ENCODE data around the gene STMN3.
"Not testable (repeated sequence)": the region's sequence is repeated elsewhere in the genome, so short reads cannot be mapped to it uniquely, and the experiment has no call there.

Gene STMN3

DNA sequence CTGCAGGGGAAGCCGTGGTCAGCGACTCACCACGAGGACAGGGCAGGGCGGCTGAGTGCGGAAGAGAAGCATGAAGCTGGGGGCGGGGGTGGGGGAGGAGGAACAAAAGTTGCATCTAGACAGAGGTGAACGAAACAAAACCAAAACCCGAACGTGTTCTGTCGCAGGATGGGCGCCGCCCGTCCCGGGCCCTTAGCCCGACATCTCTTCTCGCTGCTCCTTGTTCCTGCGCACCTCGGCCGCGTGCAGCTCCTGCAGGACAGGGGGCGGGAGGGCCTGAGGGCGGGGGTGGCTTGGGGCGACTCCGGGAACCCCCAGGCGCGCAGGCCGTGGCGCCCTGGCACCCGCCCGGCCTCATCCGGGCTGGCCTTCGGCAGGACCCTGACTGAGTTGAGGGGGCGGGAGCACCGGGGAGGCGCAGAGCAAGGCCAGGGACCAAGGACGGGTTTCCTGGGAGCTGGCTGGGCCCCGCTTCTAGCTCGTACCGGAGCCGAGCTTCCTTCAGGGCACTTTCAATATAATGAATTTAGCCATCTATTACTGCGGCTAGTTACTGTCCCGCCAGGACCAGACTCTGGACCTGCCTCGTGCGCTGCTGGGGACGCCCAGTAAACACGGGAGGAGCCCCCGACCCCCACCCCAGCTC is 12.0 kb downstream of the STMN3 start:
- no peak for DNase-seq (ENCODE audit: extremely low spot score)
- TF ChIP-seq NFRKB (IDR thresholded peaks at IDR 0.05): no peak
- TF ChIP-seq L3MBTL2 (conservative IDR thresholded peaks at IDR 0.05): no peak
- TF ChIP-seq TARDBP (IDR thresholded peaks at IDR 0.05): no peak
- TF ChIP-seq FOXM1 (IDR thresholded peaks at IDR 0.05; ENCODE audit: borderline replicate concordance): no peak
- no peak for TF ChIP-seq SUZ12 (IDR thresholded peaks at IDR 0.05)
- no peak for TF ChIP-seq ZNF384 (IDR thresholded peaks at IDR 0.05)
- TF ChIP-seq HDGF (IDR thresholded peaks at IDR 0.05; ENCODE audit: borderline replicate concordance): no peak
- TF ChIP-seq SP1 (IDR thresholded peaks at IDR 0.05): no peak
- TF ChIP-seq CTBP1 (IDR thresholded peaks at IDR 0.05; ENCODE audit: borderline replicate concordance): no peak
- no peak for TF ChIP-seq PKNOX1 (IDR thresholded peaks at IDR 0.05)
- TF ChIP-seq FOXK2 (IDR thresholded peaks at IDR 0.05): no peak
- no peak for TF ChIP-seq LEF1 (IDR thresholded peaks at IDR 0.05; ENCODE audit: borderline replicate concordance)
- no peak for TF ChIP-seq BHLHE40 (IDR thresholded peaks at IDR 0.05; ENCODE audit: borderline replicate concordance)
- TF ChIP-seq ELF4 (IDR thresholded peaks at IDR 0.05): no peak
- no peak for TF ChIP-seq FOXA1 (IDR thresholded peaks at IDR 0.05)
- no peak for TF ChIP-seq ARNT (IDR thresholded peaks at IDR 0.05)
- POLR2A ChIA-PET: interaction anchor here (0.7 to 3.6 kb wide), 10 partner anchors 10 to 339 kb away, joined by 3 to 25 read pairs (median 5); partner anchors contain the start of genes ARFRP1, GMEB2, HELZ2 and PRPF6
- CTCF ChIA-PET: interaction anchor here (0.6 to 1.7 kb wide), 5 partner anchors 10 to 325 kb away, joined by 3 to 7 read pairs (median 3); partner anchors contain the start of genes PTK6 and RTEL1

- DNase-seq (ENCODE audit: extremely low spot score); CTCF ChIA-PET: not testable (repeated sequence)
- POLR2A ChIA-PET: interaction anchor here (3.6 kb wide), 1 partner anchor 17 kb away, joined by 25 read pairs; the partner anchor contains the start of gene RTEL1
Observed at GRCh38 chr20:63640686-63641085, 12.5 kb downstream of the STMN3 start.

- TF ChIP-seq NFRKB (IDR thresholded peaks at IDR 0.05) (no peak), ELF4 (IDR thresholded peaks at IDR 0.05) (no peak), CTBP1 (IDR thresholded peaks at IDR 0.05; ENCODE audit: borderline replicate concordance) (no peak), PKNOX1 (IDR thresholded peaks at IDR 0.05) (no peak), SUZ12 (IDR thresholded peaks at IDR 0.05) (no peak), FOXM1 (IDR thresholded peaks at IDR 0.05; ENCODE audit: borderline replicate concordance) (no peak), TARDBP (IDR thresholded peaks at IDR 0.05) (no peak), ARNT (IDR thresholded peaks at IDR 0.05) (no peak), FOXK2 (IDR thresholded peaks at IDR 0.05) (no peak), FOXA1 (IDR thresholded peaks at IDR 0.05) (no peak)
- DNase-seq (ENCODE audit: extremely low spot score): no peak
- POLR2A ChIA-PET: interaction anchor here (1.1 kb wide), 1 partner anchor 18 kb away, joined by 3 read pairs; the partner anchor contains the start of gene RTEL1
- CTCF ChIA-PET: no interaction called here
Observed at GRCh38 chr20:63640086-63640485, 13.1 kb downstream of the STMN3 start.

GRCh38 chr20:63639093-63639975 is 13.9 kb downstream of the STMN3 start:
- CTCF ChIA-PET: no interaction called here
- POLR2A ChIA-PET: interaction anchor here (1.1 kb wide), 1 partner anchor 19 kb away, joined by 3 read pairs; the partner anchor contains the start of gene RTEL1
- DNase-seq (ENCODE audit: extremely low spot score): no peak
- TF ChIP-seq PKNOX1 (IDR thresholded peaks at IDR 0.05) (no peak), SUZ12 (IDR thresholded peaks at IDR 0.05) (no peak), CTBP1 (IDR thresholded peaks at IDR 0.05; ENCODE audit: borderline replicate concordance) (no peak), FOXM1 (IDR thresholded peaks at IDR 0.05; ENCODE audit: borderline replicate concordance) (no peak), ZNF384 (IDR thresholded peaks at IDR 0.05) (no peak), ARNT (IDR thresholded peaks at IDR 0.05) (no peak), FOXA1 (IDR thresholded peaks at IDR 0.05) (no peak), SP1 (IDR thresholded peaks at IDR 0.05) (no peak), ELF4 (IDR thresholded peaks at IDR 0.05) (no peak), BHLHE40 (IDR thresholded peaks at IDR 0.05; ENCODE audit: borderline replicate concordance) (no peak), FOXK2 (IDR thresholded peaks at IDR 0.05) (no peak), LEF1 (IDR thresholded peaks at IDR 0.05; ENCODE audit: borderline replicate concordance) (no peak), NFRKB (IDR thresholded peaks at IDR 0.05) (no peak), HDGF (IDR thresholded peaks at IDR 0.05; ENCODE audit: borderline replicate concordance) (no peak), TARDBP (IDR thresholded peaks at IDR 0.05) (no peak), L3MBTL2 (conservative IDR thresholded peaks at IDR 0.05) (no peak)

DNA sequence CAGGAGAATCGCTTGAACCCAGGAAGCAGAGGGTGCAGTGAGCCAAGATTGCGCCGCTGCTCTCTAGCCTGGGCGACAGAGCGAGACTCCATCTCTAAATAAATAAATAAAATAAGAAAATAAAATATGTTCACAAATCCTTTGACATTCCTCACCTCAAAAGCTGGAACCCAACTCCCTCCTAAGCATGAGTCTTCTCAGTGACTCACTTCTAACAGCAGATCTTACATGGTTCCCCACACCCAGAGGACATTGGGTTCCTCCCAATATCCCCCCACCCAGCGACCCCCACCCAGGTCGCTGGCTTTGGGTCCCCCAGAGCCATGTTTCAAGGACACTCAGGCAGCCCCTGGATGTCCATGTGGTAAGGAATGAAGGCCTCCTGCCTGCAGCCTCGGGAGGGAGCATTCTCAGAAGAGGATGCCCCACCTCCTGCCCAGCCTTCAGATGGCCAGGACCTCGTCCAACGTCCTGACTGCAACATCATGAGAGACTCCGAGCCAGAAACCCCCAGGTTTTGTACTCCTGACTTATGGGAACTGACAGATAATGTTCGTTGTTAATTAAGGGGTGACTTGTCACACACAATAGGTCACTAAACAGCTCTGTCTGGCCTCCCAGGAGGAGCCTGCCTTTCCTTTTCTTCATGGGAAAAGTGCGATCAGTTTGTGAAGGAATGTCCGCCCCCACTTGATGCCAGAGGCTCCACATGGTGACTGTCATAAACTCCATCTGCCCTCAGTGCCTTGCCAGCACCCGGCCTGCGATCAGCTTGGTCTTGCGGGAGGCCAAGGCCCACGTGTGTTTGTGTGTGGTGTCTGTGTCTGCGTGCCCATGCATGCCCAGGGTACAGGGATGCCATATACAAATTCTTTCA is 16.2 kb downstream of the STMN3 start:
- ChIA-PET CTCF (no interaction called here), POLR2A (interaction anchor here (2.0 kb wide), 1 partner anchor 10 kb away, joined by 5 read pairs; the partner anchor contains the start of gene GMEB2)
- no peak for DNase-seq (ENCODE audit: extremely low spot score)
- no peak for TF ChIP-seq ARNT (IDR thresholded peaks at IDR 0.05)
- TF ChIP-seq LEF1 (IDR thresholded peaks at IDR 0.05; ENCODE audit: borderline replicate concordance): no peak
- TF ChIP-seq L3MBTL2 (conservative IDR thresholded peaks at IDR 0.05): no peak
- TF ChIP-seq CTBP1 (IDR thresholded peaks at IDR 0.05; ENCODE audit: borderline replicate concordance): no peak
- TF ChIP-seq BHLHE40 (IDR thresholded peaks at IDR 0.05; ENCODE audit: borderline replicate concordance): no peak
- no peak for TF ChIP-seq PKNOX1 (IDR thresholded peaks at IDR 0.05)
- no peak for TF ChIP-seq TARDBP (IDR thresholded peaks at IDR 0.05)
- no peak for TF ChIP-seq HDGF (IDR thresholded peaks at IDR 0.05; ENCODE audit: borderline replicate concordance)
- TF ChIP-seq FOXM1 (IDR thresholded peaks at IDR 0.05; ENCODE audit: borderline replicate concordance): no peak
- no peak for TF ChIP-seq NFRKB (IDR thresholded peaks at IDR 0.05)
- TF ChIP-seq ELF4 (IDR thresholded peaks at IDR 0.05): no peak
- no peak for TF ChIP-seq SUZ12 (IDR thresholded peaks at IDR 0.05)
- TF ChIP-seq FOXK2 (IDR thresholded peaks at IDR 0.05): no peak
- no peak for TF ChIP-seq SP1 (IDR thresholded peaks at IDR 0.05)
- TF ChIP-seq ZNF384 (IDR thresholded peaks at IDR 0.05): no peak
- TF ChIP-seq FOXA1 (IDR thresholded peaks at IDR 0.05): no peak
